ENCODE measurements around the gene NUP210L. TPM values are rescaled to one million over a fixed set of nuclear protein-coding genes. Genes with fewer than 3 reads are reported as not detected.

The NUP210L gene
- total RNA-seq, 2 donors from 2014 or later = 0.05 to 0.14 TPM

Small RNA genes within 50 kb of the gene (microRNA-seq; reads per million reads assigned to microRNA genes)
- 8.4 to 9.7 reads per million in 2 donors for gene MIR190B (ENCODE audit: borderline microRNAs expressed in 2 of 2)
- 0 reads per million in 2 donors for gene MIR5698 (ENCODE audit: borderline microRNAs expressed in 2 of 2)
- gene MIR6737 (ENCODE audit: borderline microRNAs expressed in 2 of 2) = 0.65 to 0.78 reads per million in 2 donors

Other genes with a start within 250 kb of the NUP210L start
- 10 to 100 TPM; 33.5 to 43.5 TPM for gene GATAD2B, start 232.1 kb downstream of the NUP210L start, total RNA-seq
- gene DENND4B, start 208.4 kb downstream of the NUP210L start, total RNA-seq = 10 to 100 TPM; 41.7 to 47.5 TPM
- 10 to 100 TPM; 26.6 to 31.0 TPM for gene CRTC2, start 196.5 kb downstream of the NUP210L start, total RNA-seq
- gene SLC39A1, start 191.5 kb downstream of the NUP210L start, total RNA-seq = 10 to 100 TPM; 76.5 to 79.5 TPM
- 1 to 10 TPM; 3.2 to 5.3 TPM for gene CREB3L4, start 187.2 kb downstream of the NUP210L start, total RNA-seq
- 10 to 100 TPM; 77.5 to 78.2 TPM for gene JTB, start 177.4 kb downstream of the NUP210L start, total RNA-seq
- gene RAB13, start 168.7 kb downstream of the NUP210L start, total RNA-seq = 100 to 1,000 TPM; 144 to 149 TPM
- gene RPS27, start 164.3 kb downstream of the NUP210L start, total RNA-seq = 1,000 to 10,000 TPM; 1,661 to 1,802 TPM
- 100 to 1,000 TPM; 177 to 189 TPM for gene TPM3, start 37.0 kb upstream of the NUP210L start, total RNA-seq
- gene CFAP141, start 51.3 kb upstream of the NUP210L start, total RNA-seq = not detected
- gene UBAP2L, start 65.9 kb upstream of the NUP210L start, total RNA-seq = 100 to 1,000 TPM in 1 of 2 donors, 10 to 100 TPM in 1; 94.2 to 104 TPM
- gene HAX1, start 117.6 kb upstream of the NUP210L start, total RNA-seq = 10 to 100 TPM; 63.9 to 71.6 TPM
- gene AQP10, start 166.0 kb upstream of the NUP210L start, total RNA-seq = under 1 TPM in 1 of 2 donors, not detected in 1; 0.24 TPM
- 100 to 1,000 TPM; 130 to 153 TPM for gene ATP8B2, start 170.5 kb upstream of the NUP210L start, total RNA-seq